ENCODE results near the gene NNMT. TPM values are rescaled to one million over a fixed set of nuclear protein-coding genes. Genes with fewer than 3 reads are reported as not detected.
"Not testable (repeated sequence)": the region's sequence is repeated elsewhere in the genome, so short reads cannot be mapped to it uniquely, and the experiment has no call there.

NNMT gene
- total RNA-seq, 1 experiment from 2014 or later, result 51.2 TPM

GRCh38 chr11:114321621-114322257 lies 25.5 kb downstream of the NNMT start:
- Histone ChIP-seq H3K36me3 (no peaks in the 10 kb centered on the region), H3K4me1 (peaks cover 3% of the 10 kb centered on the region; the same call in 1 of the 2 replicates), H3K27ac (no peak overlapping the region), H3K9me3 (replicated peaks) (no peaks in the 10 kb centered on the region; the same call in 1 of the 2 replicates), H3K4me3 (no peak overlapping the region), H3K27me3 (no peaks in the 10 kb centered on the region)
- no peak for DNase-seq

GRCh38 chr11:114322934-114323333 lies 26.7 kb downstream of the NNMT start:
- no peak for DNase-seq
- no peak overlapping the region for H3K27ac ChIP-seq

GRCh38 chr11:114326151-114326550 lies 30.0 kb downstream of the NNMT start:
- Histone ChIP-seq H3K9me3 (replicated peaks) (no peaks in the 10 kb centered on the region; the same call in none of the 2 replicates), H3K36me3 (no peaks in the 10 kb centered on the region), H3K4me3 (no peak overlapping the region), H3K4me1 (no peaks in the 10 kb centered on the region), H3K27me3 (no peaks in the 10 kb centered on the region), H3K27ac (no peak overlapping the region)
- DNase-seq, result no peak

More at GRCh38 chr11:114322934-114323333, 26.7 kb downstream of the NNMT start:
- Histone ChIP-seq H3K4me1 (peaks cover 1% of the 10 kb centered on the region; the same call in 1 of the 2 replicates), H3K4me3 (no peak overlapping the region), H3K36me3 (no peaks in the 10 kb centered on the region), H3K9me3 (replicated peaks) (no peaks in the 10 kb centered on the region; the same call in 1 of the 2 replicates), H3K27me3 (no peaks in the 10 kb centered on the region)

- H3K36me3 ChIP-seq, result no peaks in the 10 kb centered on the region
- no peaks in the 10 kb centered on the region for H3K27me3 ChIP-seq
- H3K9me3 ChIP-seq (replicated peaks), result no peaks in the 10 kb centered on the region; the same call in none of the 2 replicates
- H3K4me3 ChIP-seq, result no peak overlapping the region
- H3K27ac ChIP-seq, result no peak overlapping the region
- peak in 1 of 2 experiments; percentile 6 for DNase-seq
- H3K4me1 ChIP-seq, result no peaks in the 10 kb centered on the region
Observed at GRCh38 chr11:114326776-114327175, 30.6 kb downstream of the NNMT start.

GRCh38 chr11:114330373-114330772 lies 34.2 kb downstream of the NNMT start:
- no peaks in the 10 kb centered on the region for H3K4me1 ChIP-seq
- H3K9me3 ChIP-seq (replicated peaks), result no peaks in the 10 kb centered on the region; the same call in 1 of the 2 replicates
- no peaks in the 10 kb centered on the region for H3K36me3 ChIP-seq
- no peak overlapping the region for H3K4me3 ChIP-seq
- H3K27ac ChIP-seq, result no peak overlapping the region
- DNase-seq, result no peak
- no peaks in the 10 kb centered on the region for H3K27me3 ChIP-seq

GRCh38 chr11:114340311-114341131 lies 44.3 kb downstream of the NNMT start:
- peak; percentile 25 to 71 for DNase-seq
- no peaks in the 10 kb centered on the region for H3K36me3 ChIP-seq
- H3K4me1 ChIP-seq, result peaks cover 5% of the 10 kb centered on the region; the same call in 1 of the 2 replicates
- H3K27me3 ChIP-seq, result no peaks in the 10 kb centered on the region
- H3K9me3 ChIP-seq (replicated peaks), result no peaks in the 10 kb centered on the region
- peak overlapping the region; percentile 20; the same call in 1 of the 2 replicates for H3K4me3 ChIP-seq
- H3K27ac ChIP-seq, result no peak overlapping the region

GRCh38 chr11:114341667-114342066 lies 45.5 kb downstream of the NNMT start:
- H3K36me3 ChIP-seq; H3K9me3 ChIP-seq (replicated peaks); H3K4me1 ChIP-seq; H3K27me3 ChIP-seq; H3K4me3 ChIP-seq; DNase-seq; H3K27ac ChIP-seq: not testable (repeated sequence)

- Histone ChIP-seq H3K27me3 (no peaks in the 10 kb centered on the region), H3K27ac (no peak overlapping the region), H3K9me3 (replicated peaks) (no peaks in the 10 kb centered on the region), H3K4me3 (no peak overlapping the region), H3K4me1 (peaks cover 5% of the 10 kb centered on the region; the same call in 1 of the 2 replicates), H3K36me3 (no peaks in the 10 kb centered on the region)
- no peak for DNase-seq
Observed at GRCh38 chr11:114342476-114342875, 46.3 kb downstream of the NNMT start.

GRCh38 chr11:114343020-114343419 lies 46.8 kb downstream of the NNMT start:
- Histone ChIP-seq H3K9me3 (replicated peaks) (no peaks in the 10 kb centered on the region), H3K4me3 (no peak overlapping the region), H3K36me3 (no peaks in the 10 kb centered on the region), H3K27me3 (no peaks in the 10 kb centered on the region), H3K4me1 (peaks cover 5% of the 10 kb centered on the region; the same call in 1 of the 2 replicates), H3K27ac (no peak overlapping the region)
- no peak for DNase-seq

- DNase-seq, result no peak
- peaks cover 5% of the 10 kb centered on the region; the same call in 1 of the 2 replicates for H3K4me1 ChIP-seq
- H3K27ac ChIP-seq, result no peak overlapping the region
- no peaks in the 10 kb centered on the region for H3K27me3 ChIP-seq
- H3K9me3 ChIP-seq (replicated peaks), result no peaks in the 10 kb centered on the region
- no peak overlapping the region for H3K4me3 ChIP-seq
- H3K36me3 ChIP-seq, result no peaks in the 10 kb centered on the region
Observed at GRCh38 chr11:114343493-114343892, 47.3 kb downstream of the NNMT start.

- H3K9me3 ChIP-seq (replicated peaks), result no peaks in the 10 kb centered on the region
- H3K4me1 ChIP-seq, result peaks cover 5% of the 10 kb centered on the region; the same call in 1 of the 2 replicates
- H3K27me3 ChIP-seq, result no peaks in the 10 kb centered on the region
- no peak for DNase-seq
- H3K27ac ChIP-seq, result no peak overlapping the region
- no peak overlapping the region for H3K4me3 ChIP-seq
- no peaks in the 10 kb centered on the region for H3K36me3 ChIP-seq
Observed at GRCh38 chr11:114344494-114344893, 48.3 kb downstream of the NNMT start.

GRCh38 chr11:114345575-114346222 lies 49.5 kb downstream of the NNMT start:
- H3K9me3 ChIP-seq (replicated peaks), result no peaks in the 10 kb centered on the region
- no peak overlapping the region for H3K4me3 ChIP-seq
- H3K4me1 ChIP-seq, result peaks cover 4% of the 10 kb centered on the region; the same call in 1 of the 2 replicates
- H3K27ac ChIP-seq, result no peak overlapping the region
- H3K27me3 ChIP-seq, result no peaks in the 10 kb centered on the region
- H3K36me3 ChIP-seq, result no peaks in the 10 kb centered on the region
- no peak for DNase-seq

- peak overlapping the region; percentile 44 for H3K4me3 ChIP-seq
- DNase-seq, result peak in 1 of 2 experiments; percentile 28
- no peak overlapping the region for H3K27ac ChIP-seq
- no peaks in the 10 kb centered on the region for H3K9me3 ChIP-seq (replicated peaks)
- no peaks in the 10 kb centered on the region for H3K27me3 ChIP-seq
- no peaks in the 10 kb centered on the region for H3K4me1 ChIP-seq
- H3K36me3 ChIP-seq, result no peaks in the 10 kb centered on the region
Observed at GRCh38 chr11:114346709-114347141, 50.5 kb downstream of the NNMT start.

- no peaks in the 10 kb centered on the region for H3K4me1 ChIP-seq
- DNase-seq, result peak; percentile 27 to 70
- no peak overlapping the region for H3K27ac ChIP-seq
- no peaks in the 10 kb centered on the region for H3K36me3 ChIP-seq
- no peaks in the 10 kb centered on the region for H3K27me3 ChIP-seq
- H3K9me3 ChIP-seq (replicated peaks), result no peaks in the 10 kb centered on the region
- H3K4me3 ChIP-seq, result no peak overlapping the region
Observed at GRCh38 chr11:114348200-114349191, 52.3 kb downstream of the NNMT start.

Measured in SJCRH30 (cell line).